Vagina (tissue), 2 donors: ENCODE data around the gene IQCM. TPM values are rescaled to one million over a fixed set of nuclear protein-coding genes. Genes with fewer than 3 reads are reported as not detected.

ENCODE experiments used
- DNase-seq, 2 donors: peaks; one replicate each; pipeline ENCODE4 v3.0.0-alpha.2; 2017; ENCODE audit errors: extremely low spot score in 2 of 2
- H3K27ac ChIP-seq: fragments of 200-600 bp; sonication (generic); one replicate; pipeline ENCODE4 v1.5.1; 2019
- H3K27me3 ChIP-seq: fragments of 200-600 bp; sonication (generic); one replicate; pipeline ENCODE4 v1.5.1; 2019
- H3K36me3 ChIP-seq, 2 donors: fragments of 200-600 bp; sonication (generic); one replicate each; pipeline ENCODE4 v1.5.1; 2017 to 2019
- H3K4me1 ChIP-seq: fragments of 200-600 bp; sonication (generic); one replicate; pipeline ENCODE4 v1.5.1; 2019
- H3K4me3 ChIP-seq, 2 donors: fragments of 200-600 bp; sonication (generic); 1 replicate in 1 of 2; 2 replicates in 1 of 2; pipeline ENCODE4 v1.5.1; 2016 to 2019
- H3K9me3 ChIP-seq: fragments of 200-600 bp; sonication (generic); one replicate; pipeline ENCODE4 v1.5.1; 2019
- CTCF ChIP-seq, 3 experiments: fragments of 450-650 bp in 2 of 3; fragments of 200-600 bp in 1 of 3; sonication (generic) in 1 of 3; IDR thresholded peaks; one replicate each; pipeline ENCODE4 v1.5.1; 2017 to 2019; ENCODE audit warnings: antibody characterized with exemption in 3 of 3, mild to moderate bottlenecking in 2 of 3, moderate library complexity in 2 of 3
- POLR2A ChIP-seq, 2 donors: fragments of 450-650 bp; IDR thresholded peaks; one replicate each; pipeline ENCODE4 v1.6.1; 2017; ENCODE audit warnings: antibody characterized with exemption in 2 of 2, mild to moderate bottlenecking in 2 of 2, moderate library complexity in 2 of 2
- POLR2AphosphoS5 ChIP-seq, 2 donors: sonication (generic); formaldehyde crosslinking; IDR thresholded peaks; one replicate each; pipeline ENCODE4 v1.9.0; 2017; ENCODE audit warnings: antibody characterized with exemption in 2 of 2, mild to moderate bottlenecking in 2 of 2, low read depth in 1 of 2; ENCODE audit not compliant: insufficient read depth in 1 of 2
- intact Hi-C: fragments of 100-400 bp; cut with DNase I; formaldehyde crosslinking; loops from one replicate; pipeline ENCODE4 v1.15.1; 2023
- total RNA-seq: library from RNA; depleted of rRNA; stranded (reverse); fragments of >200 nt; gene quantifications from one replicate; pipeline ENCODE4 v1.2.3, GENCODE V29; 2016

IQCM gene
- total RNA-seq, 1 donor from 2014 or later, result not detected

- H3K27ac ChIP-seq, result no peak overlapping the region
- H3K4me3 ChIP-seq, result no peak overlapping the region
- no peaks in the 10 kb centered on the region for H3K27me3 ChIP-seq
- no peak for TF ChIP-seq POLR2A (IDR thresholded peaks at IDR 0.05)
- no peak for TF ChIP-seq POLR2AphosphoS5 (IDR thresholded peaks at IDR 0.05; ENCODE audit: insufficient read depth in 1 of 2, low read depth in 1 of 2)
- no peak for TF ChIP-seq CTCF (IDR thresholded peaks at IDR 0.05)
- H3K36me3 ChIP-seq, result no peaks in the 10 kb centered on the region
- H3K9me3 ChIP-seq, result no peaks in the 10 kb centered on the region
- no peak for DNase-seq
- intact Hi-C loops, result no loop called here
- H3K4me1 ChIP-seq, result no peaks in the 10 kb centered on the region
These were observed 29.8 kb downstream of the IQCM start for GRCh38 chr4:149785696-149786431.

GRCh38 chr4:149784018-149784417 lies 31.6 kb downstream of the IQCM start:
- Histone ChIP-seq H3K4me3 (no peak overlapping the region), H3K9me3 (no peaks in the 10 kb centered on the region), H3K4me1 (no peaks in the 10 kb centered on the region), H3K36me3 (no peaks in the 10 kb centered on the region), H3K27me3 (no peaks in the 10 kb centered on the region), H3K27ac (no peak overlapping the region)
- TF ChIP-seq POLR2A (IDR thresholded peaks at IDR 0.05) (no peak), CTCF (IDR thresholded peaks at IDR 0.05) (no peak), POLR2AphosphoS5 (IDR thresholded peaks at IDR 0.05; ENCODE audit: insufficient read depth in 1 of 2, low read depth in 1 of 2) (no peak)
- intact Hi-C loops, result no loop called here
- no peak for DNase-seq

DNA sequence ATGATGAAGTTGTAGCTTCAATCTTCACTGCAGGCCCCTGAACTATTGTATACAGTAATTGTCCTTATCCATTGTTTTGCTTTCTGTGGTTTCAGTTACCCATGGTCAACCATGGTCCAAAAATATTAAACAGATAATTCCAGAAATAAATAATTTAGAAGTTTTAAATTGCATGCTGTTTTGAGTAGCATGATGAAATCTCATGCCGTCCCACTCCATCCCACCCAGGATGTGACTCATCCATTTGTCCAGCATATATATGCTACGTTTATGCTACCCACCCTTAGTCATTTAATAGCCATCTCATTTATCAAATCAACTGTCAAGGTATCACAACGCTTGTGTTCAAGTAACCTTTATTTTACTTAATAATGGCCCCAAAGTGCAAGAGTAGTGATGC lies 34.5 kb downstream of the IQCM start:
- TF ChIP-seq POLR2A (IDR thresholded peaks at IDR 0.05) (no peak), POLR2AphosphoS5 (IDR thresholded peaks at IDR 0.05; ENCODE audit: insufficient read depth in 1 of 2, low read depth in 1 of 2) (no peak), CTCF (IDR thresholded peaks at IDR 0.05) (no peak)
- H3K4me3 ChIP-seq, result no peak overlapping the region
- intact Hi-C loops, result no loop called here
- no peaks in the 10 kb centered on the region for H3K36me3 ChIP-seq
- no peaks in the 10 kb centered on the region for H3K4me1 ChIP-seq
- no peaks in the 10 kb centered on the region for H3K27me3 ChIP-seq
- H3K9me3 ChIP-seq, result no peaks in the 10 kb centered on the region
- no peak overlapping the region for H3K27ac ChIP-seq
- no peak for DNase-seq

DNA sequence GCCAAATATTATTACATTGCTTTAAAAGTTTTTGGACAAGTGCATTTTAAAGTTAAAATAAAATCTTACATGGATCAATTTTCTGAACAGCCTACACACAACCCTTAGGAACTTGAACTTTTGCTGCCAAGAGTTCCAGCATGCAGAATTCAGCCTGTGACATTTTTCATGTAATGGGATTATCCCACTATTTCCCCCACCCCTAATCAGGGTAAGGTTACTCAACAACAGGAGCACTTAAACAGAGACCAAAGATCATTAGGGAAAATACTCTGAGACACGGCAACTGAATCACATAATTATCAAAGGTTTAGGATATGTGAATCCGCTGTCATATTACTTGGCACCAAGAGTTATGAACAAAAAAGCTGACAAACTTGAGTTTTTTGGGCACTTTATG lies 47.2 kb downstream of the IQCM start:
- Histone ChIP-seq H3K27ac (no peak overlapping the region), H3K36me3 (no peaks in the 10 kb centered on the region), H3K4me1 (no peaks in the 10 kb centered on the region), H3K9me3 (no peaks in the 10 kb centered on the region), H3K4me3 (no peak overlapping the region), H3K27me3 (no peaks in the 10 kb centered on the region)
- TF ChIP-seq POLR2AphosphoS5 (IDR thresholded peaks at IDR 0.05; ENCODE audit: insufficient read depth in 1 of 2, low read depth in 1 of 2) (no peak), POLR2A (IDR thresholded peaks at IDR 0.05) (no peak), CTCF (IDR thresholded peaks at IDR 0.05) (no peak)
- DNase-seq, result no peak
- intact Hi-C loops, result no loop called here

DNA sequence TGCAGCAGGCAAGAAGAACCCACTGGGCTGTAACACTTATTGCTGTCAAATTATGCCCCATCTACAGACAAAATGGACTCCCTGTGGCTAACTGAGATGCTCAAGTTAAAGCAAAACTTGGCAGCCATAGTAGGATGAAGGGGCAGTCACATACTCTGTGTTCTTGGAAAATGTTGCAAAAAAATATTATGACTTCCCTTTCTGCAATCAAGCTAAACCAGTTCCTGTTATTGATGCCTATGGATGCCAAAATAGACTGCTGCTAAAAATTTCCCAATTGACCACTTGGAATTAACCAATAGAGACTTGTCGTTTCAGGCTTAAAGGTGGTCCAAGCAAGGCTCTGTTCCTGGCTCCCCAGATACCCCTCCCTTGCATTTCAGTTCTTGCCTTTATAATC lies 49.5 kb downstream of the IQCM start:
- intact Hi-C loops, result no loop called here
- H3K27me3 ChIP-seq, result no peaks in the 10 kb centered on the region
- H3K4me3 ChIP-seq, result no peak overlapping the region
- DNase-seq, result no peak
- H3K27ac ChIP-seq, result no peak overlapping the region
- no peaks in the 10 kb centered on the region for H3K9me3 ChIP-seq
- no peak for TF ChIP-seq CTCF (IDR thresholded peaks at IDR 0.05)
- TF ChIP-seq POLR2A (IDR thresholded peaks at IDR 0.05), result no peak
- TF ChIP-seq POLR2AphosphoS5 (IDR thresholded peaks at IDR 0.05; ENCODE audit: insufficient read depth in 1 of 2, low read depth in 1 of 2), result no peak
- H3K4me1 ChIP-seq, result no peaks in the 10 kb centered on the region
- no peaks in the 10 kb centered on the region for H3K36me3 ChIP-seq
